Loucy (cell line): ENCODE measurements around the gene ARGLU1.

Source experiments
- H2AFZ ChIP-seq: fragments of 200-600 bp; sonication (generic); 2 replicates; pipeline ENCODE4 v1.6.0; 2016; ENCODE audit warnings: antibody characterized with exemption, mild to moderate bottlenecking, low read length, moderate library complexity
- H3F3A ChIP-seq: fragments of 200-600 bp; 2 replicates; pipeline ENCODE4 v1.6.0; 2016; ENCODE audit warnings: antibody characterized with exemption, low read depth, mild to moderate bottlenecking
- H3K27me3 ChIP-seq: fragments of 200-600 bp; sonication (generic); 2 replicates; pipeline ENCODE4 v1.6.1; 2014; ENCODE audit warnings: low read length, mild to moderate bottlenecking; ENCODE audit not compliant: insufficient read depth, poor library complexity, severe bottlenecking
- H3K36me3 ChIP-seq: fragments of 200-600 bp; sonication (generic); 2 replicates; pipeline ENCODE4 v1.6.1; 2016; ENCODE audit warnings: low read length; ENCODE audit not compliant: insufficient read depth
- H3K4me1 ChIP-seq: fragments of 200-600 bp; sonication (generic); 2 replicates; pipeline ENCODE4 v1.5.1; 2014; ENCODE audit warnings: low read length, mild to moderate bottlenecking; ENCODE audit not compliant: insufficient read depth, poor library complexity, severe bottlenecking
- H3K4me2 ChIP-seq: fragments of 200-600 bp; sonication (generic); 2 replicates; pipeline ENCODE4 v1.6.0; 2014; ENCODE audit warnings: antibody characterized with exemption, low read length, low read depth, mild to moderate bottlenecking; ENCODE audit not compliant: poor library complexity, severe bottlenecking
- H3K4me3 ChIP-seq: fragments of 200-600 bp; sonication (generic); 2 replicates; pipeline ENCODE4 v1.5.1; 2014; ENCODE audit warnings: low read length, mild to moderate bottlenecking, mixed read lengths; ENCODE audit not compliant: poor library complexity, severe bottlenecking
- H3K79me2 ChIP-seq: fragments of 200-600 bp; sonication (generic); 2 replicates; pipeline ENCODE4 v1.6.1; 2014; ENCODE audit warnings: low read length; ENCODE audit not compliant: insufficient read depth
- H3K9ac ChIP-seq: fragments of 200-600 bp; sonication (generic); 2 replicates; pipeline ENCODE4 v1.6.0; 2014; ENCODE audit warnings: mild to moderate bottlenecking, low read depth, low read length, moderate library complexity; ENCODE audit not compliant: poor library complexity, severe bottlenecking
- H3K9me2 ChIP-seq: fragments of 200-600 bp; sonication (generic); replicated peaks from 2 replicates; pipeline ENCODE4 v1.6.1; 2016; ENCODE audit warnings: low read depth, low read length, mixed read lengths
- H3K9me3 ChIP-seq: fragments of 200-600 bp; sonication (generic); 2 replicates; pipeline ENCODE4 v1.6.1; 2014; ENCODE audit warnings: mild to moderate bottlenecking, antibody characterized with exemption, low read length, low read depth; ENCODE audit not compliant: insufficient read depth
- H4K20me1 ChIP-seq: fragments of 200-600 bp; sonication (generic); 2 replicates; pipeline ENCODE4 v1.6.0; 2014; ENCODE audit warnings: antibody characterized with exemption, low read length, mild to moderate bottlenecking; ENCODE audit not compliant: insufficient read depth, poor library complexity, severe bottlenecking
- CTCF ChIP-seq: fragments of 200-600 bp; sonication (generic); conservative IDR thresholded peaks from 2 replicates; pipeline ENCODE4 v1.5.1; 2014; ENCODE audit warnings: mild to moderate bottlenecking, antibody characterized with exemption, low read length
- EZH2phosphoT487 ChIP-seq: fragments of 200-600 bp; IDR thresholded peaks from 2 replicates; pipeline ENCODE4 v1.6.1; 2018; ENCODE audit warnings: antibody characterized with exemption, mild to moderate bottlenecking, moderate library complexity, borderline replicate concordance

The ARGLU1 gene

GRCh38 chr13:106561551-106562170 is 6.3 kb downstream of the ARGLU1 start:
- H3F3A ChIP-seq = no peaks in the 10 kb centered on the region

GRCh38 chr13:106560821-106561220 is 7.1 kb downstream of the ARGLU1 start:
- H3K4me1 ChIP-seq = peaks cover 47% of the 10 kb centered on the region

More at GRCh38 chr13:106561551-106562170, 6.3 kb downstream of the ARGLU1 start:
- peak overlapping the region; percentile 26 for H3K9ac ChIP-seq
- H3K9me2 ChIP-seq = no peaks in the 10 kb centered on the region
- H2AFZ ChIP-seq = no peak overlapping the region
- no peaks in the 10 kb centered on the region for H3K9me3 ChIP-seq
- no peaks in the 10 kb centered on the region for H3K27me3 ChIP-seq
- peaks cover 50% of the 10 kb centered on the region for H3K4me1 ChIP-seq
- TF ChIP-seq CTCF (no peak), EZH2phosphoT487 (no peak)
- peaks cover 32% of the 10 kb centered on the region for H3K36me3 ChIP-seq
- H3K4me3 ChIP-seq = peak overlapping the region; percentile 72
- peaks cover 99% of the 10 kb centered on the region for H3K79me2 ChIP-seq
- H4K20me1 ChIP-seq = peaks cover 97% of the 10 kb centered on the region
- peak overlapping the region; percentile 87 for H3K4me2 ChIP-seq

GRCh38 chr13:106558527-106558926 is 9.4 kb downstream of the ARGLU1 start:
- no peaks in the 10 kb centered on the region for H3K9me2 ChIP-seq
- no peak overlapping the region for H3K9ac ChIP-seq
- H3K27me3 ChIP-seq = no peaks in the 10 kb centered on the region
- H4K20me1 ChIP-seq = peaks cover 96% of the 10 kb centered on the region
- H3K79me2 ChIP-seq = peaks cover 99% of the 10 kb centered on the region
- peaks cover 25% of the 10 kb centered on the region for H3K4me1 ChIP-seq
- H3K4me2 ChIP-seq = no peak overlapping the region
- no peaks in the 10 kb centered on the region for H3F3A ChIP-seq
- peaks cover 63% of the 10 kb centered on the region for H3K36me3 ChIP-seq
- no peak overlapping the region for H3K4me3 ChIP-seq
- no peak overlapping the region for H2AFZ ChIP-seq
- no peaks in the 10 kb centered on the region for H3K9me3 ChIP-seq
- TF ChIP-seq CTCF = no peak
- no peak for TF ChIP-seq EZH2phosphoT487

More at GRCh38 chr13:106560821-106561220, 7.1 kb downstream of the ARGLU1 start:
- H3K27me3 ChIP-seq = no peaks in the 10 kb centered on the region
- peaks cover 97% of the 10 kb centered on the region for H4K20me1 ChIP-seq
- H3K4me3 ChIP-seq = peak overlapping the region; percentile 72
- peak overlapping the region; percentile 26 for H3K9ac ChIP-seq
- peak overlapping the region; percentile 87 for H3K4me2 ChIP-seq
- TF ChIP-seq EZH2phosphoT487 (no peak), CTCF (no peak)
- no peaks in the 10 kb centered on the region for H3F3A ChIP-seq
- H3K9me2 ChIP-seq = no peaks in the 10 kb centered on the region
- peaks cover 99% of the 10 kb centered on the region for H3K79me2 ChIP-seq
- no peak overlapping the region for H2AFZ ChIP-seq
- peaks cover 40% of the 10 kb centered on the region for H3K36me3 ChIP-seq
- no peaks in the 10 kb centered on the region for H3K9me3 ChIP-seq
